Forelimb muscle (tissue), 1 donor: ENCODE data around the gene PLA2G6. TPM values are rescaled to one million over a fixed set of nuclear protein-coding genes. Genes with fewer than 3 reads are reported as not detected.

Experiments
- DNase-seq: peaks from one replicate; pipeline ENCODE4 v3.0.0-alpha.2; 2013; ENCODE audit warnings: low read depth
- polyA plus RNA-seq: library from polyadenylated mRNA; unstranded; fragments of 120-200 nt; gene quantifications from one replicate; pipeline ENCODE4 v1.2.1, GENCODE V29; 2013; ENCODE audit not compliant: insufficient read length

PLA2G6 gene
- polyA plus RNA-seq, 1 donor: 13.5 TPM

DNA sequence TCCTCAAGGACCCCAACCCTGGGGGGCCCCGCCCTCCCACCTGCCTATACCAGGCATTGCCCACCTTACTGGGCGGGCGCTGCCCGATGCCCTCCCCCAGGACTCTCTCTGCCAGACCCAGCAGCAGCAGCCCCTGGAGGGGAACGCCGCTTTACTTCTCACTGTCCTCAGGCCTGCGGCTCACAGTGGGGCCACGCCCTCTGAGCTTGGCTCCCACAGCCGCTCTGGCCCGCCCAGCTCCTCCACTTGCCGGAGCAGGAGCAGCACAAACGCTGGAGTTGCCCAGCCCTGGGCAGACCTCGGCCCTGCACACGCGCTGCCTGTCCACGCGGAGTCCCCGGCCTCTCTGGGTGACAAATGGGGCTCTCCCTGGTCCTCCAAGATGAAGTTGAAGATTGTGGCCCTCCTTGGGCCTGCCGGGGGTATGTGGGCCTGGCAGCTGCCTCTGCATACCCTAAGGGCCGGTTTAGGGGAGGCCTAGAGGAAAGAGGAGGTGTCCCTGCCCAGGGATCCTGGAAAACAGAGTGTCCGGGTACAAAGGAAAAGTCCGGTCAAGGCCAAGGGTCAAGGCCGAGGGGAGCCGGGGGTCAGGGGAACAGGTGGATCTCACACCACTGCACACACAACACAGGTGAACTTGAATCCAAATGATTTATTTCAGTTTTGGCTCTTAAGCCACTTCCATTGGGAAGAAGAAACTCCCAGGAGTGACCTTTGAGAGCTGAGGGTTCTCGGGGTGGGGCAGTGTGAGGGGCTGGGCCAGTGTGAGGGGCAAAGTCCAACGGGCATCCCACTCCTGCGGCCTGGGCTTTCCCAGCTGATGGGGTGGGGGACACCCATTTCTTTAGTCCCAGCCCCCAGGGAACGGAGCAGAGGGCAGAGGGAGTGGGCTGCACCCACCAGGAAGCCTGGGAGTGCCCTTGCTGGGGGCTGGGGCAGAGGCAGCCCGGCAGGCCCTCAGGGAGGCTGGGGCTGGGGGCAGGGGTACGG, 70.5 kb downstream of the PLA2G6 start:
- DNase-seq: no peak

DNA sequence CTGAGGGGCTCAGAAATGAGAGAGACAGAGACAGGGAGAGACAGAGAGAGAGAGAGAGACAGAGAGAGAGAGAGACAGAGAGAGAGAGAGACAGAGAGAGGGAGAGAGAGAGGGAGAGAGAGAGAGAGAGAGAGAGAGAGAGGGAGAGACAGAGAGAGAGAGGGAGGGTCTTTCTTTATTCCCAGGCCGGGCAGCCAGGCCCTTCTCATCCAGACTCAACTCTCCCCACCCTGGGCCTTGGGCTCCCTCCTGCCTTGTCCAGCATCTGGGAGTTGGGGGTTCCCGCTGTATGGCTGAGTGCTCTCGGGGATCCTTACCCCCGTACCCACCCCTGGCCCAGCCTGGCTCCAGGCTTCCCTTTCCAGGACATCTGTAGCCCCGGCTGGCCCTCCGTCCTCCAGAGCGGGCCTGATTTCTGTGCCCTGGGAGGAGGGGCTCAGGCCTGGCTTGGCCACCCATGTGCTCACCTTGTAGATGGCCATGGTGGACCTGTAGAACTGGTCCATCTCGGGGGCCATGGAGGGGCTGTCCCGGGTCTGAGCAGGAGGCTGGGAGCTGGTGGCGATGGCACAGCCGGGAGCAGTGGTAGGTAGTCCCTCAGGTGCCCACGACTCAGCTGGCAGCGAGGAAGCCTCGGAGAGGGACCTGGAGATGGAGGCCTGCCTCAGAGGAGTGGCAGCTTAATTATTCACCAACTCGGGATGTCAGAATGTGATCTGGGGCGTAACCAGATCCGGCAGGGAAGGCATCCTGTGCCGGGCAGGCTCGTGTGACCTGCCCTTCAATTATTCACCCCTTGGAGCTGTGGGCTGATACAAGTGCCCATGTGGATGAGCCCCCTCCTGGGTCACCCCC, 71.4 kb downstream of the PLA2G6 start, which contains the start of gene BAIAP2L2:
BAIAP2L2 (minus strand) TSS at position 677 of the 855 bp plus-strand sequence; CDS start at position 518, 159 bp downstream.
- DNase-seq: no peak

DNA sequence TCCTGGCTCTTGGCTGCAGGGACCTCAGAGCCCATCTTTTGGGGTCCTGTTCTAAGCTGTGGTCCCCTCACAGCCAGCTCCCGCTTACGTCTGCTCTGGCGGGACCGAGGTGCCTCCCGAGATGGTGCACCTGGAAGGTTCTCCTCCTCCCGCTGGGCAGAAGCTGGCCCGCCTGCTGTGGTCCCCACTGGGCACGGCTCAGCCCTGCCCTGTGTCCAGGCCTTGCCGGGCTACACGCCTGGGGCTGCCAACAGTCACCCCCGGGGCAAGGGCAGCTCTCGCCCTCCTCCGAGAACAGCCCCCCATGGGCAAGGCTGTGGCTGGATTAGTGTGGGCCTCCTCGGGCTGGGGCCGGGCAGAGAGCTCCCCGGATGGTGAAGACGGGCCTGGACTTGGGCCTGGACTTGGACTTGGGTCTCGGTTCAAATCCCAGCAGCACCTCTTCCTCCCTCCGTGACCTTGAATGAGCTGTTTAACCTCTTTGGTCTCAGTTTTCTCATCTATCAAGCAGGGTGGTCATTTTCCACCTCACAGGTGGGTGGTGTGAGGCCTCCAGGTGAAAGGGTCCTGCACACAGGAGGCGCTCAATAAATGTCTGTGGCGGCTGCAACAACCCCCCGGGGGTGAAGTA, 72.1 kb downstream of the PLA2G6 start:
- DNase-seq: no peak

DNA sequence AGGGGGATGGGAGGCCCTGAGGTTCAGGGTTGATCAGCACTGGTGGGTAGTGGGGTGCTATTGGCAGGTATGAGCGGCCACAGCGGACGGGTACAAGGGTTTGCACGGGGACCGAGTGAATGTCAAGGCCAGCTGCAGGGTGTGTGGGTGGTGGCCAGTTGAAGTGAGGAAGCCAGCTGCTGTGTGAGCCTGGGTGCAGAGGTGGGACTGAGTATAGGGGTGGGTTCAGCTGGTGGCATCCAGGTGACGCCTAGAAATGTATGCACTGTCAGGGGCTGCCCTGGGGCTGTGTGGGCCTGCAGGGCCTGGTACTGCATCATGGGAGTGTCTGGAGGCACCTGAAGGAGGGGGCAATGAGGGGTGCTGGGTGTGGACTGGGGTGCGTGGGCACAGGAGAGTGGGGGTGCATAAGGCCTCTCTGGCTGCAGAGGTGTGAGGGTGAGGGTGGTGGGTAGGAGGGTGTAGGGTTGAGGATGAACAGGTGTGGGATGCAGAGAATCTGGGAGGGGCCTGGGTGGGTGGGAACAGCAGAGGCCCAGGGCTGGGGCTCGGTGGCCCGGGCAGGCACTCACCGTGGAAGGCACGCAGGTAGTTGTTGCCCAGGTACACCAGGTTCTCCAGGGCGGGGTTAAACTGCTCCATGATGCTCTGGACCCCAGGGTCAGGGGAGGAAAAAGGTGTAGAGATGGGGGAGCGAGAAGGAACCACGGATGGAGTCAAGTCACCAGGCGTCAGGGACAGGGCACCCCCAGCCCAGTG, 72.9 kb downstream of the PLA2G6 start:
- no peak for DNase-seq

DNA sequence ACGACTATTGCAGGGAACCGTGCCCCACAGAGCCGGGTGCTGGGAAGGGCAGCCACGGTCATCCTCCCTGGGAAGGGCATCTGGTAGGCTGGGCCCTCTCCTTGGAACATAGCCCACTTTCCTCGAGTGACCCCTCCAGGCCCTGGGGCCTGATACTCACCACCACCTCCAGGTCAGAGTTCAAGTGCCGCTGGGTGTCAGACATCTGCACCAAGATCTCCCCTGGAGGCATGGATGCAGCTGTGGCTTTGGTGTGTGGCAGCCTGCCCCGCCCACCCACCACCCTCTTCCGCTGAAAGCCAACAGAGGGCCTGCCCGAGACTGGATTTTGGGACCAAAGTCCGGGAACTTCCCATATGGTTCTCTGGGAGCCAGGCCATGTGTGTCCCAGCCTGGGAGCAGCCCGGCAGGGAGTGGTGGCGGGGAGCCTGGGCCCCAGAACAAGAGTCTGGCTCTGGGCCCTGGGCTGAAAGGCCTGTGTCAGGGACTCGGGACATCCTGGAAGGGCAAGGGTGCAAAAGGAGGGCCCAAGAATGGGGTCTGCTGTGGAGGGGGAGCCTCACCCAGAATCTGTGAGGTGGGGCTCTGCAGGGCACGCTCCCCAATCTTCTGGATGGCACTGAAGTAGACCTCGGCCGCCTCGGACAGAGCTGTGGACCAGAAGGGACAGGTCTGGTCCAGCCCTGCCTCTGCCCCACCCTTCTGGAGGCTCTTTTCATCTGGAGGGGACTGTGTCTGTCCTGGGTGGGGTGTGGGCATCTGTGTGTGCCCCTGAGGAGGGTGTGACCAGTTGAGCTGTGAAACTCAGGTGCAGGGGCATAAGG, 73.7 kb downstream of the PLA2G6 start:
- no peak for DNase-seq

DNA sequence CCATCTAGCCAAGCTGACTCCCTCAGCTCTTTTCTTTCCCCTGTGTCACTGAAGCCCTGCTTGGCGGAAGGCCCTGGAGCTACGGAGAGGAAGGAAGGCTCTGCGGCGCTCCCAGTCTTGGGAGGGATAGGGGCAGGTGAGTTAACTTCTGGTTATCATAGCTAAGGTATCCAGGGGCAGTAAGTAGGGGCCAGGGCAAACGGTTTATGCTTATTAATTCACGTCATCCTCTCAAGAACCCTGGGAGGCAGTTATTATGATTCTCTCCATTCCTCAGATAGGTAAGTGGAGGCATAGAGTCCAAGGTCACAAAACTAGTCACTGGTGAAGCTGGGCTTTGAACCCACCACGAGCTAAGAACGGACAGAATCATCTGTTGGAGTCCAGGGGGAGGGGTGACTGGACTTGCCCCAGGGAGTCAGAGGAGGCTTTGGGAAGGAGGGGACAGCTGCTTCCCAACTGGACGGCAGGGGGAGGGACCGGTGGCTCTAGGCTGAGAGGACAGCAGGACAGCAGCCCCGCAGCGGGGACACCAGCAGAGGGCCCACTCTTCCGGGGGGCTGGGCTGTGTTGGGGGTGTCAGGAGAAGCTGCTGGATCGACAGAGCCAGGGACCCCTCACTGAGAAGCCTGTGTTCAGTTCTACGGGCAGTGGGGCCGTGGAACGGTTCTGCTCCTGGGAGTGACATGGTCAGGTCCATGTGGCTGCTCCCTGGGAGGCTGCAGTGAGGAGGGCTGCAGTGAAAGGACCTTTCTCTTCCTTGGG, 74.6 kb downstream of the PLA2G6 start:
- no peak for DNase-seq

DNA sequence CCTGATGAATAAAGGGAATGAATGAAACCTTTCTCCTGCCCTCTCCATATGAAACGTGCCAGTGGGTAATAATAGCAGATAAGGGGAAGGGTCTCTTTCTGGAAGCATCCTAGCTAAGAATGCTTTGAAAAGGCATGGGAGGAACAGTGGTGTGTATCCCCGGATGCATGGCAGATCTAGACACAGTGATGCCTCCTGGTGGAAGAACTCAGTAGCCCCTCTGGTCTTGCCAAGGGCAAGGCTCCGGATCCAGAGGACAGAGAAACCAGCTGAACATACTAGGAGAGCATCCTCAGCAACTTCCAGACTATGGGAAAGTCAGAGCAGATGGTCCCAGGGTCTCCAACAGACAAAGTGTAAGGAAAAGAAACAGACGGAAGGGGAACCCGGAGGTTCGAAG, 77.5 kb downstream of the PLA2G6 start:
- no peak for DNase-seq

DNA sequence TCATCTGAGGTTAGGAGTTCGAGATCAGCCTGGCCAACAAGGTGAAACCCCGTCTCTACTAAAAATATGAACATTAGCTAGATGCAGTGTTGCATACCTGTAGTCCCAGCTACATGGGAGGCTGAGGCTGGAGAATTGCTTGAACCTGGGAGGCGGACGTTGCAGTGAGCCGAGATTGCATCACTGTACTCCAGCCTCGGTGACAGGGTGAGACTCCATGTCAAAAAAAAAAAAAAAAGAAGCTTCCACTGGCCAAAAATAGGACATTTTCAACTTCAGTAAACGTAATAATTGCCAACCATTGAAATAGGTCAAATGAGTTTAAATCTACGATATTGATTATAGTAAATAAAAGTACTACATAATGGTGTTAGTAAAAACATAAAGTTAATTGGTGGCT, 78.0 kb downstream of the PLA2G6 start:
- no peak for DNase-seq

DNA sequence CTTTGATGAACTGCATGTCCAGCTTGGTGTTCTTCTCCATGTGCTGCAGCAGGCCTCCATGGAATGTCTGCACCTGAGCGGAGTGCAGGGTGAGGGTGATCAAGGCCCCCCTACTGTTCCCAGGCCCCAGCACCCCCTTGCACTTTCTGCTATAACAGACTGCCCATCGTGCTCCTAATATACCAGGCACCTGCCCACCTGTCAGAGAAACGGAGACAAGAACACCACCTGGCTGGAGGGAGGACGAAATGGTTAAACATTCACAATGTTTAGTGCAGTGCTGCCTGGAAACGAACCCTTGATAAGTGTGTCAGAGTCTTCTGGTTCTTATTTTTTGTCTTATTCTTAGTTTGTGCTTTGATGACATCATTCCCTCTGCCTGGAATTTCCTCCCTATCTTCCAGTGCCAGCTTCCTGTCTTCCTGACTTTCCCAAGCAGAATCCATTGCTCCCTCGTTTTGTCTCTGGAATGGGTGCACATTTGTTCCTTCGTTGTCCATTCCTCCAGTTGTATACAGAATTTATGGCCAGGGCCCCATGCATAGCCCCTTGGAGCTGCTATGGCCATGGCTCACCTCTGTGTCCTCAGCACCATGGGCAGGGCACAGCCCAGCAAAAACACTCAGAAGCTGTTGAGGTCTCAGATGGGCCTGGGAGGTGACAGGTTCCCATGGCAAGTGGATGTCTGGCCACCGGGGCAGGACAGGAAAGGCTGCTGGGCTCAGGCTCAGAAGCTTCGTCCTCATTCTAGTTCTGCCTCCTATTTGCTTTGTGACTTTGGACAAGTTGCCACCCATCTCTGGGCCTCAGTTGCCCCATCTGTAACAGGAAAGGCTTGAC, 83.0 kb downstream of the PLA2G6 start:
- DNase-seq: no peak

DNA sequence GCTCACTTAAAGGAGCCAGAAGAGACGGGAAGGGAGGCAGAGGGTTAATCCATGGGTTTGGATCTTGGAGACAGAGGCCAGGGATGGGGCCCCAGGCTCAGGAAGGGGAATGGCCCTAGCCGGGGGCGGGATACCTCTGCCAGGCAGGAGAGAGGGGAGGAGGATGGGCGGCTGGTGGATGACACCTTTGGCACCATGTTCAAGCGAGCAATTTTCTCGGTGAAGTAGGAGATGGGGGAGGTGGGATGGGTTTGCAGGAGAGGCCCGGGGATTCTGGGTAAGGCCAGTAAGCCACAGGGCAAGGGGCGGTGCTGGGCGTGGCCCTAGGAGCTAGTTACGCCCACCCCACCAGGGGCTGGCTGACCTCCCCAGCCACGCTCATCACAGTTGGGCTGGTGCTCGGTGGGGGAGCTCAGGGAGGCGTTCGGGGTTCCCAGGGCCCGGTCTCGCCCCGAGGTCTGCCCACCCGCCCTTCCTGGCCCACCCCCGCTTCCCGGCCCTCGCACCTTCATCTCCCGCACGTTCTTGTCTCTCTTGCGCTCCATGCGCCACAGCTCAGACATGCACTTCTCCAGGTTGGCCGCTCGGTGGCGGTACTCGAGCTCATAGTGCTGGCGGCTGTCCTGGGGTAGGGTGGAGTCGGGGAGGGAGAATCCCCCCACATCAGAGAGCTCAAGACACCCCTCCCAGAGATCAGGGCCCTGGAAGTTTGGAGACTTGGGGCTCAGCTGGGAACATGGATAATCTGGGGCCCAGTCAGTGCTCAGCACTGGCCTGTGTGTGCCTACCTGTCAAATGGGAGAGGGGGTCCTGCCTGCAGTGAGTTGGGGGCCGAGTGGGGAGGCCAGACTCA, 83.8 kb downstream of the PLA2G6 start:
- no peak for DNase-seq

DNA sequence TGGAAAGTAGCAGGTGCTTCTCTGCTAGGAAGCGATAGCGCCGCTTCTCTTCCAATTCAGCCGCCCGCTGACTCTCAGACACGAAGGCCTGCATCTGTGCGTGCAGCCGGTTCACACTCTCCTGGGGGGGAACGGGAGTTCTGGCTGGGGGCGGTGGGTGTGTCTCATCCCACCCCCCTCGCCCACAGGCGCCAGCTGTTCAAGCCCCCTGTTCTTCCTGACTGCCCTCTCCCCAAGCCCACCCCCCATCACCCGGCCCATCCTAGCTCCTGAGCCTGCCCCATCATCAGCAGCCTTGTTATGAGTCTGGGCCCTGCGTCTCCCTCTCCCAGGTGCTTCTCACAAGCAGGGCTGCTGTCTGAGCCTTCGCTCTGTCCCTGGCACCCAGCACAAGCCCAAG, 84.6 kb downstream of the PLA2G6 start:
- no peak for DNase-seq

DNA sequence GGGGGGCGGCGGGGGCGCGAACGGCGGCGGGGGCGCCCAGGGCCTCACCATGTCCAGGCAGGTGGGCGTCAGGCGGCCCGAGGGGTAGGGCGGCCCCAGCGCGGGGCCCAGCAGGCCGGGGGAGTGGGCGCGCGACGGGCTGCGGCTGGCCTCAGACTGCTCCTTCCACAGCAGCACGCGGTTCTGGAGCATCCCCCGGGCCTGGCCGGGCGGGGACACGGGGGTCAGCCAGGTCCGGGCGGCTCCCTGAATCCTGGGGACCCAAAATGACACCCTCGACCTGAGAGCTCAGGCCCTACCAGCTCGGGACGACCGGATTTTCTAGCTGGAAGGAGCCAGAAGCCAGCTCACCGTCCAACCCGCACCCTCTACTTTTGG, 92.2 kb downstream of the PLA2G6 start:
- DNase-seq: no peak

DNA sequence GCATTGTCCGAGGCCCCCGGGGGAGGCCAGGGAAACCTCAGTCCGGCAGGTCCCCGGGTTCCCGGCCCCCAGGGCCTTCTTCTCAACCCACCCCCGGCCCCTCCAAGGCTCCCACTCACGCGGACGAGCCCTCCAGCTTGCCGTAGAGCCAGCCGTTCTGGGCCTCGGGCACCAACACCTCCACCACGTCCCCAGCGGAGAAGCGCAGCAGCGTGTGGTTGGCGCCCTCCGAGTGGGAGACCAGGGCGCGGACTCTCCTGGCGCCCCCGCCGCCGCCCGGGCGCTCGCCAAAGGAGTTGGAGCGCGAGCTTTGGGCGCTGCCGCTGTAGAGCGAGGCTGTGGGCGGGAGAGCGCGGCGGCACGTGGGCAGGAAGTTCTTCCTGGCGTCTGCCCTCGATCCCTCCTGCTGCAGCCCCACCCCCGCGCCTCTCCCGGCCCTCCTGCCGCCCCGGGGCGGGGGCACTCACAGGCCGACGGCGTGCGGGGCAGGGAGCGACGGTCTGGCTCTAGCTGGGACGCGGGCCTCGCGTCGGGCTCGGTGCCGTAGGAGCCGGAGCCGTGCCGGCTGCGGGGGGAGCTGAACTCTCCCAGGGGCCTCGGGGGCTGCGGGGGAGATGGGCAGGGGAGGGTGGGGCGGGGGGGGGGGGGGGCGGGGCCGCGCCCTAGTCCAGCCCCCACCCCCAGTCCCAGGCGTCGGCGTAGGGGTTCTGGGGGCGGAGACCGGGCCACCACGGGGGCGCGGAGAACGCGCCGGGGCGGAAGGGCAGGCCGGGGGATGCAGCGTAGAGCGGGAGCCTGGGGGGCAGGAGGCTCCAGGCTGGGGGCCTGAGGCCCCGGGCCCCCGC, 92.8 kb downstream of the PLA2G6 start:
- DNase-seq: no peak

DNA sequence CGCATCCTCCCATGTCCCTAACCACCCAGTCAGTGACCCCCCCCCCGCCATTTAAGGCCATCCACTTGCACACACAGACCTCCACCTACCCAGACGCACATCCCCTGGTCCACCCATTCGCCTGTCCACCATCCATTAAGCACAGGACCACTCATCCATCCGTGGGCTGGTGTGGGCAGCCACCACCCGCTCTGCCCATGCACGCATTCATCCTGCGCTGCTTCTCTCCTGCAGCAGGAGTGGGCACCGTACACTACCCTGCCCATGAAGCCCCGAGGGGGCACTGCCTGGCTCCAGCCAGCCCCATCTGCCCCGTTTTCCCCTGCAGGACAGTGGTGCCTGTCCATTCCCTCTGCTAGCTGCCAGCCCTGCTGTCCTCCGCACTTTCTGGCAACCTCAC, 93.8 kb downstream of the PLA2G6 start:
- DNase-seq: no peak

DNA sequence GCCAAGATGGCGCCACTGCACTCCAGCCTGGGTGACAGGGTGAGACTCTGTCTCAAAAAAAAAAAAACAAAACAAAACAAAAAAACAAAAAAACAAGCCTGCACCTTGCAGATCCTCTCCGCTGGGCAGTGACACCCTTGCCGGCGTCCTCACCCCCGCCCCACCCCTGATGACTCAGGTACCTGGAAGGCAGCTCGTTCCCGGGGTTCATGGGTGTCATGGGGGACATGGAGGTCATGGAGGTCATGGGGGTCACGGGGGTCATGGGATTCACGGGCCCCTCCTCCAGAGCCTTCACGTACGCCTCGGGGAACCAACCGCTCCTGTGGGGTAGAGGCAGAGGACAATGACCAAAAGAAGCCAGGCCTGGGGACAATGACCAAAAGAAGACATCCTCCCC, 94.7 kb downstream of the PLA2G6 start:
- no peak for DNase-seq

DNA sequence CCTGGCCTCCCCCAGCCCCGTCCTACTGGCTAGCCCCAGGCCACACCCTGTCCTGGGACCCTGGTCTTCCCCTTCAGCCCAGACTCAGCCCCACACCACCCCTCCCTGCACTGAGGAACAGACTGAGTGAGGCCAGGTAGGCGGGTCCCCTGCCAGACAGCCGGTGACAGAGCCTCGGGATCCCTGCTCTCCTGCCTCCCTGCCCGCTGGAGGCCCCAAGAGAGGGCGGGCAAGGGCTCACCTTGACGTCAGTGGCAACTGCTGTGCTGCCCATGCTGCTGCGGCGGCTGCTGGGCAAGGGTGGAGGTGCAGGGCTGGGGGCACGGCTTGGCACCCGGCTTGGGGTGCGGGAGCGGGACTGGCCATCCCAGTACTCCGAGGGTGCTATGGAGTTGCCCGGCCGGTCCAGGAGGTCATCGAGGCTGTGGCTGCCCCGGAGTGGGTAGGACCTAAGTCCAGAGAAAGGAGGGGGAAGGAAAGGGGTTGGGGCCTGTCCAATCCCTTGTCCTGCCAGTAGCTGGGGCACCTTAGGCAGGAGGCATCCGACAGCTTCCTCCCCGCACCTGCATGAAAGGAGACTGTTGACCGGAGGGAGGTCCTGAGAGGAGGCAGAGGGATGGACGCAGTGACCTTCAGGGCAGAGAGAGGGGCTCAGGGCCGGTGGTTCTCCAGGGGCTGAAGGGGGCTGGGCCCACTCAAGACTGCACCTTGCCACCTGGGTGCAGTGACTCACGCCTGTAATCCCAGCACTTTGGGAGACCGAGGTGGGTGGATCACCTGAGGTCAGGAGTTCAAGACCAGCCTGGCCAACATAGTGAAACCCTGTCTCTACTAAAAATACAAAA, 95.4 kb downstream of the PLA2G6 start:
- DNase-seq: no peak
